GM18951 (cell line): ENCODE data around the gene CRACR2B.

Experiments
- POLR2A ChIP-seq: IDR thresholded peaks from 4 replicates; pipeline ENCODE4 v1.6.1; 2011; ENCODE audit warnings: mild to moderate bottlenecking; ENCODE audit not compliant: insufficient read length, insufficient read depth; ENCODE audit errors: extremely low read depth
- in situ Hi-C: fragments of 300-500 bp; cut with MboI; formaldehyde crosslinking; loops from one replicate; pipeline ENCODE4 v1.12.0; 2022; ENCODE audit warnings: low sequenced_read_pairs, mixed read lengths, inconsistent platforms; ENCODE audit not compliant: unreplicated experiment

The CRACR2B gene

DNA sequence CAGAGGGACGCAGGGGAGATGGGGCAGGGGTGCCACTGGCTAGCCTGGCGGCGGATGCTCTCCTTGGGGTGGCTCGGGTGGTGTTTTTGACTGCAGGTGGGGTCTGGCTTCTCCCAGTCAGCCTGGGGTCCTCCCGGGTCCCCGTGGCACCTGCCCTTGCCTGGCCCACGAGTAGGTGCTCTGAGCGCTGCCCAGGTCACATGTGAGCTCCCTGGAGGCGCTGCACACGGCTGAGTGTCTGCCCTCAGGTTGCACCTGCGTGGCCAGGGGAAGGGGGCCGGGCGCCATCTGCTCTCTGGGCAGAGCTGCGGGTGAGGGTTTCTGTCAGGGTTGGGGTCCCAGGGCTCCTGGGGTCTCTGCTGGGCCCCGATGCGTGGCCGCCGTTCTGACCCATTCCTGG is 20.2 kb downstream of the CRACR2B start:
- in situ Hi-C loops, result no loop called here
- no peak for TF ChIP-seq POLR2A

DNA sequence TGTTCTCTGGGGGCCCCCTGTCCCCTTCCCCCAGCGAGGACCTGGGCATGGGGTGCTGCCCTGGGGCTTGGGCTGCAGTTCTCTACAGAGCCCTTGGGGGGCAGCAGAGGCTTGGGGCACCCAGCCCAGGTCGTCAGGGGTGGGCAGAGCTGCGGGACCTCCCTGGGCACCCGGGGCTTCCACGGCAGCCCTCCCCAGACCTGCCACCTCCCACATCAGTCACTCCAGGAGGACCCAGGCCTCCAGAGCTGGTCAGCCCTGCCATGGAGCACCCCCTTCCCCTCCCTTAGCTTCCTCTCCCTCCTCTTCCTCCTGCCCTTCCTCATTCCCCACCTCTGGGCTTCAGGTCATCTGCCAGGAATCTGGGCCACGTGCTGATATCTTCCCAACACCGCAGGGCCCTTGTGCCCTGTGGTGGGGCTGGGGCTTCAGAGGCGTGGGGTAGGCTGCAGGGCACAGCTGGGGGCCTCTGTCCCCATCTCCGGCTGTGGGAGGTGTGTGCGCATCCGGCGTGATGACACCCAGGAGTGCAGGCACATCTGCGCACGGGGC is 20.7 kb downstream of the CRACR2B start:
- no peak for TF ChIP-seq POLR2A
- in situ Hi-C loops, result no loop called here

DNA sequence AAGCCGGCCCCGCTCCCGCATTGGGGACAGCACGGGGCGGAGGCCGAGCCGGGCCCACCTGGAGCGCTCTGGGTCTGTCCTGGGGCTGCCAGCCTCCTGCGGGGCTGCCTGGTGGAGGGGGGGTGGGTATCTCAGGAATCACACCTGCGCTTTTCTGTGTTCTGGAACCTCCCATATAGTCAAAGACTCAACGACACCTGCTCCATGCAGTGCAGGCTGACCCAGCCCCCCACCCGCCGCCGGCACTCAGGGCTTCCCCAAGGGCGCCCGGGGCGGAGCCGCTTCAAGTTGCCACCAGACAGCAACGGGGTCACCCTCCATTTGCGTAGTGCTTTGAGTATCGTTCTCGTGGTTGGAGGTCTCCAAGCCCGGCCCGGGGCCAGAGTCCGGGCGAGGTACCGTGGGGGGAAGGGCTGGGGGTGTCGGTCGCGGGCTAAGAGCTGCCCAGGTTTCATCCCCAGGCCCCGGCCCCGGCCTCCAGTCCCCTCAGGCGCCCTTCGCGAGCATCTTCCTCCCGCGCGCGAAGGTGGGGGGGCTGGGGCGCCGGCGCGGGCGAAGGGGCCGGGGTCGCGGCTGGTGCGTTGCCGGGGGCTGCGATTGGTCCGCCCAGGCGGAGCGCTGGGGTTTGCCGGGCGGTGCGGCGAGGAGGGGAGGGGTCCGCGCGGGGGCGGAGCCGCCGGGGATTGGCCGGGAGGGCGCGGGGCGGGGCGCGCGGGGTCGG is 21.5 kb downstream of the CRACR2B start:
- TF ChIP-seq POLR2A, result no peak
- in situ Hi-C loops, result no loop called here

DNA sequence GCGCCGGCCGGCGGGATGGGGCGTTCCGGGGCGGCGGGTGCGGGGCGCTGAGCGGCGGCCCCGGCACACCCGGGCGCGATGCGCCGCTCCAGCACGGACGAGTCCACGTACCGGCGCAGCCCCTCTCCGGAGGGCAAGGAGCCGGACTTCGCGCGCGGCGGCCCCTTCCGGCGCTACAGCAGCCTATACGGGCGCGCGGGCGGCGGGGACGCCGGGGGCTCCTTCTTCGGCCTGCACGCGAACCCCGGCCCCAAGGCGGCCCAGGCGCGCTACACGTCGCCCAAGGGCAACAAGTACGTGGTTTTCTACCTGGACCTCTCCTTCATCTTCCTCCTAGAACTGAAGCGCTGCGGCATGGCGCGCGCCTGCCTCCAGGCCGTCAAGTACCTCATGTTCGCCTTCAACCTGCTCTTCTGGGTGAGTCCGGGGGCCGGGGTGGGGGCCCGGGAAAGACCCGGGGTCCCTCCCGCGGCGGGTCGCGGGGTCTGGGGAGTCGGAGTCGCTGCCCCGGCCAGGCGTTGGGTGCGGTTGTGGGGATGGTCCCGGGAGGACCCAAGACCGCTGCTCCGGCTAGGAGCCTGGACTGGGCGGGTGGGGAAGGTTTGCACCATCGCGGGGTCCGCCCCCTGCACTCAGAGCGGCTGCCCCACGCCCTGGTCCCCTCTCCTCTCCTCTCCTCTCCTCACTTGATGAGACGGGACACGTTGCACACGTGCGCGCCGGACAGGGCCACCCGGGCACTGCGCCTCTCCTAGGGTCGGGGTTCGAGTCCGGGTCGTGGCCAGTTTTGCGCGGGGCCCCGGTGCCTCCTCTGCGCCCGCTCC is 22.4 kb downstream of the CRACR2B start:
- in situ Hi-C loops, result no loop called here

GRCh38 chr11:850775-851763 is 23.4 kb downstream of the CRACR2B start:
- in situ Hi-C loops, result no loop called here
- TF ChIP-seq POLR2A, result no peak

More for the DNA sequence above, 22.4 kb downstream of the CRACR2B start:
- TF ChIP-seq POLR2A, result no peak

GRCh38 chr11:852762-853161 is 25.0 kb downstream of the CRACR2B start:
- in situ Hi-C loops, result no loop called here
- TF ChIP-seq POLR2A, result no peak

GRCh38 chr11:853682-854448 is 26.1 kb downstream of the CRACR2B start:
- no peak for TF ChIP-seq POLR2A
- in situ Hi-C loops, result no loop called here

DNA sequence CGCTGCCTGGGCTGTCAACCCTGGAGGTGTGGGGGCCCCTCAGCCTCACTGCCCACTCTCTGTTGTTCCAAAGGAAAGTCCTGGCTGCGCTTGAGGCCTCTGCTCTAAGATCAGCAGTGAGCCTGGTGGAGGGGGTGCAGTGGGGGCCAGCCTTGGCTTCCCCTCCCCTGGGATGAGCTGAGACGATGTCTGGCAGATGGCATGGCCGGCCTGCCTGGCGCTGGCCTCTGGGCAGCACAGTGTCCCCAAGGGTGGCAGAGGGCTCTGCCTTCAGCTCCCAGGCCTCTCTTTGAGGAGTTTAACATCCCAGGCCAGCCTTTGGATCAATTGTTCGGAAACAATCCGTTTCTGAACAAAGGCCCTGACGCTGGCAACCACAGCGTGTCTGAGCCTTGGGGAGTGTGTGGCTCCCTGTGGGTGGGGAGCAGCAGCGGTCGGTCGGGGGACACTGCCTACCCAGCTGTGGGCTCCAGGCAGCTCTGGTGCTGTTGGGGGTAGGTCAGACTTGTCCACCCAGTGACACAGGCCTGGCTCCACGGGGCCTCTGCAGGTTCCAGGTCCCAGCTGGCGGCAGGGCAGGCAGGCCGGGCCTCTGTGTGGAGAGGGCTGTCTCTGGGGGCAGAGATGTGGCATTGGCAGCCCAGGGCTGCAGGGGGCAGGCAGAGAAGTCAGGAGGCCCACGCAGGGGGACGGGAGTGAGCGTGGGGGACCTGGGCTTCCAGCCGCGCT is 27.0 kb downstream of the CRACR2B start:
- in situ Hi-C loops, result no loop called here
- TF ChIP-seq POLR2A, result no peak

GRCh38 chr11:855330-855674 is 27.6 kb downstream of the CRACR2B start:
- in situ Hi-C loops, result no loop called here

GRCh38 chr11:855796-856195 is 28.1 kb downstream of the CRACR2B start:
- in situ Hi-C loops, result no loop called here
- TF ChIP-seq POLR2A, result no peak

More at GRCh38 chr11:855330-855674, 27.6 kb downstream of the CRACR2B start:
- no peak for TF ChIP-seq POLR2A

DNA sequence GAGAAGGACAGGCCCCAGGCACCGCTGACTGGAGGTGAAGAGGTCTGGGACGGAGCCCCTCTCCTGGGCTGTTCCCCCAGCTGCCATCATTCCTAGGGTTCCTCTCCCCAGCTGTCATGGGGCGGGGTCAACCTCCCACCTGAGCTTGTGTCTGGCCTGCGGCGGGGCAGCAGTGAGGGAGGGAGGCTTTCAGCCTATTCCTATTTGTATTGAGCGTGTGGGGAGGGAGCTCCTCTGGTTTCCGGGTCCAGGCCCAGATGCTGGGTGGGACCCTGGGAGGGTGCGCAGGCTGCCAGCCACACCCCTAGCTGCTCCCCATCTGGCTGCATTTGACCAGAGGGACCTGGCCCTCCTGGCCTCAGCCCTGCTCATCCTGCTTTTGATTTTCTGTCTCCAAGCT is 28.7 kb downstream of the CRACR2B start:
- TF ChIP-seq POLR2A, result no peak
- in situ Hi-C loops, result no loop called here

- in situ Hi-C loops, result no loop called here
These were observed 30.5 kb downstream of the CRACR2B start for GRCh38 chr11:858053-858761.

More at GRCh38 chr11:858053-858761, 30.5 kb downstream of the CRACR2B start:
- TF ChIP-seq POLR2A, result no peak
